KMS-11 (cell line): Measurements from ENCODE around the gene ELMOD1.

Source experiments
- H2AFZ ChIP-seq: fragments of 200-600 bp; sonication (generic); 2 replicates; pipeline ENCODE4 v1.6.1; 2016; ENCODE audit warnings: antibody characterized with exemption, mixed run types, low read depth
- H3K27ac ChIP-seq: fragments of 200-600 bp; sonication (generic); 2 replicates; pipeline ENCODE4 v1.6.1; 2016; ENCODE audit warnings: mild to moderate bottlenecking, mixed run types
- H3K27me3 ChIP-seq: fragments of 200-600 bp; sonication (generic); 2 replicates; pipeline ENCODE4 v1.6.1; 2017; ENCODE audit warnings: mild to moderate bottlenecking, low read depth, mixed run types, moderate library complexity; ENCODE audit not compliant: insufficient read depth
- H3K36me3 ChIP-seq: fragments of 200-600 bp; sonication (generic); 2 replicates; pipeline ENCODE4 v1.6.1; 2017; ENCODE audit warnings: mild to moderate bottlenecking, mixed run types; ENCODE audit not compliant: insufficient read depth
- H3K4me1 ChIP-seq: fragments of 200-600 bp; sonication (generic); 2 replicates; pipeline ENCODE4 v1.6.1; 2016; ENCODE audit warnings: mild to moderate bottlenecking, low read depth, mixed run types; ENCODE audit not compliant: poor library complexity, severe bottlenecking
- H3K4me2 ChIP-seq: fragments of 200-600 bp; sonication (generic); 2 replicates; pipeline ENCODE4 v1.7.0; 2016; ENCODE audit warnings: mild to moderate bottlenecking, mixed run types
- H3K4me3 ChIP-seq: fragments of 200-600 bp; sonication (generic); IDR thresholded peaks from 2 replicates; pipeline ENCODE4 v1.6.1; 2017; ENCODE audit warnings: low read depth, low read length, mixed read lengths; ENCODE audit not compliant: insufficient read depth
- H3K79me2 ChIP-seq: fragments of 200-600 bp; sonication (generic); 2 replicates; pipeline ENCODE4 v1.6.1; 2016; ENCODE audit warnings: low read depth, mixed run types; ENCODE audit not compliant: insufficient read depth
- H3K9ac ChIP-seq: fragments of 200-600 bp; sonication (generic); 2 replicates; pipeline ENCODE4 v1.6.1; 2016; ENCODE audit warnings: mild to moderate bottlenecking, mixed run types
- H4K20me1 ChIP-seq: fragments of 200-600 bp; sonication (generic); 2 replicates; pipeline ENCODE4 v1.6.1; 2016; ENCODE audit warnings: mild to moderate bottlenecking, mixed run types; ENCODE audit not compliant: insufficient read depth
- TF ChIP-seq, protein P1 (sequence below): fragments of 200-600 bp; sonication (generic); conservative IDR thresholded peaks from 2 replicates; pipeline ENCODE4 v1.6.1; 2017; ENCODE audit warnings: low read depth, mild to moderate bottlenecking, antibody characterized with exemption, low read length, moderate library complexity, mixed read lengths

The ELMOD1 gene

DNA sequence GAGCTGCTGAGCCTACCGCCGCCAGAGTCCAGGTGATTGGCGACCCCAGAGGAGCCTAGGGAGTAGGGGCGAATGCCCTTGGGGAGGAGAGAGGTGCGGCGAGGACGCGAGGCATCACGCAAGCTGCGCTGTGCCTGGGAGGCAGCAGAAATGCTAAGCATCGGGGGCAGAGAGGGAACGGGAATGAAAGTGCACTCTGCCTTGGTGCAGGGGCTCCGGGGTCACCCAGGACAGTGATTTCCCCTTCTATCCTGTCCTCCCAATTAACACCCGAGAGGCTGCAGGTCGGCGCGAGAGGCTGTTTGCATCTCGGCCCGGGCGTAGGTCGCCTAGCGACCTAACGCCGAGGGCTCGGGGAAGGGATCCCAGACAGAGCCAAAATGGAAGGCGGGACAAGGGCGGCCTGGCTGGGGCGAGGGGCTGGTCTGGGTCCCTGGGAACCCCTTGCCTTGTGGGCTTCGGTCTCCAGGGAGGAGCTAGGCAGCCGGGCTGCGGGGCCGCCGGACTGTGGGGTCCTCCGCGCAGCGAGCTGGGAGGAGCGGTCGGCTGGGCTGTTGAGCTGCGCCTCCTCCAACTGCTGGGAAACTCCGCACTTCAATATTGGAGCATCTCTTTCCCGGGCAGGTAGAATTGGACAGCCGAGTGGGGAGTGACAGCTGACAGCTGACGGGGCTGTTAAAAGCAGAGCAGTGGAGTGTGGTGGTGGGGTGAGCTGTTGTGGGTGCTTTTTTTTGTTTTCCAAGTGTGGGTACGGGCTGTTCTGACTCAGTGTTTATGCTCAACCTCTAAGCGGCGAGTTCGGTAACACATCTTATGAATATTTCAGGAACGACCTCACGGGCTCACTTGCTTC, 657 bp downstream of the ELMOD1 start:
- Histone ChIP-seq H3K4me3 (no peak overlapping the region), H3K4me1 (no peaks in the 10 kb centered on the region), H4K20me1 (no peaks in the 10 kb centered on the region), H2AFZ (peak overlapping the region; percentile 85), H3K36me3 (no peaks in the 10 kb centered on the region), H3K79me2 (no peaks in the 10 kb centered on the region), H3K4me2 (peak overlapping the region; percentile 48), H3K27me3 (no peaks in the 10 kb centered on the region), H3K9ac (peak overlapping the region; percentile 22; the same call in 1 of the 2 replicates), H3K27ac (no peak overlapping the region)
- TF ChIP-seq, protein P1, sequence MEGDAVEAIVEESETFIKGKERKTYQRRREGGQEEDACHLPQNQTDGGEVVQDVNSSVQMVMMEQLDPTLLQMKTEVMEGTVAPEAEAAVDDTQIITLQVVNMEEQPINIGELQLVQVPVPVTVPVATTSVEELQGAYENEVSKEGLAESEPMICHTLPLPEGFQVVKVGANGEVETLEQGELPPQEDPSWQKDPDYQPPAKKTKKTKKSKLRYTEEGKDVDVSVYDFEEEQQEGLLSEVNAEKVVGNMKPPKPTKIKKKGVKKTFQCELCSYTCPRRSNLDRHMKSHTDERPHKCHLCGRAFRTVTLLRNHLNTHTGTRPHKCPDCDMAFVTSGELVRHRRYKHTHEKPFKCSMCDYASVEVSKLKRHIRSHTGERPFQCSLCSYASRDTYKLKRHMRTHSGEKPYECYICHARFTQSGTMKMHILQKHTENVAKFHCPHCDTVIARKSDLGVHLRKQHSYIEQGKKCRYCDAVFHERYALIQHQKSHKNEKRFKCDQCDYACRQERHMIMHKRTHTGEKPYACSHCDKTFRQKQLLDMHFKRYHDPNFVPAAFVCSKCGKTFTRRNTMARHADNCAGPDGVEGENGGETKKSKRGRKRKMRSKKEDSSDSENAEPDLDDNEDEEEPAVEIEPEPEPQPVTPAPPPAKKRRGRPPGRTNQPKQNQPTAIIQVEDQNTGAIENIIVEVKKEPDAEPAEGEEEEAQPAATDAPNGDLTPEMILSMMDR: no peak

DNA sequence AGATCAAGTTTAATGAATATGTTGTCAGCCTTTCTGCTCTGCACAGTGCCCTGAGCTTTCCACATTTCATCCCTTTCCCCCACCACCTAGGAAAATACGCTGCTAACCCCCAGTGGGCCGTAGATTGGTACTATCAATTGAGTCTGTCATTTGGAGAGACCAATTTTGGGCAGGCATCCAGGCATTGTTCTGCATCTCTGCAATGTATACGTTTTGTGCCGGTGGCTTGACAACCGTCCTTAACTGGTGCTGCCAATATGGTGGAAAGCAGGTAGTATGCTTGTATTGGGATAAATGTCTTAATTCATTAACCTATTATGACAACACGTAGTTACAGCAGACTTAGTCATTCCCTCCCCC, 1.3 kb downstream of the ELMOD1 start:
- Histone ChIP-seq H3K9ac (no peak overlapping the region), H3K4me1 (no peaks in the 10 kb centered on the region), H2AFZ (no peak overlapping the region), H3K79me2 (no peaks in the 10 kb centered on the region), H3K4me3 (no peak overlapping the region), H3K27me3 (no peaks in the 10 kb centered on the region), H3K36me3 (no peaks in the 10 kb centered on the region), H3K27ac (no peak overlapping the region), H4K20me1 (no peaks in the 10 kb centered on the region), H3K4me2 (no peak overlapping the region)
- TF ChIP-seq, protein P1: no peak

DNA sequence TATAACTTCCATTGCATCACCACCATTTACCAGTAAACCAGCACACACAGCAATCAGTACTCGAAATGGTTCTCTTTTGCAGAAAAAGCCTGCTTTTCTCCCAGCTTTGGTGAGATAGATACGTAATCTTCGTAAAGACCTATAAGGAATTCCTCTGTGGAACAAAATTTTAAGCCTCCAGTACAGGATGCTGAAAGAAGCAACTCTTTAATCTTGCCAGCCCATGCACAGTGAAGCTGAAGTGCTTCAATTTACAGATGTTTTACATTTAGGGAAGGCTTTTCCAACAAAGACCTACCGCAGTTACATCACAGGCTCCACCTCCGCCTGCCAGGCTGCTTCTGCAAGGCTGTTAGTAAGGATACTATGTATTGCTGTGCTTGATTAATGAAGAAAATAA, 1.9 kb downstream of the ELMOD1 start:
- no peaks in the 10 kb centered on the region for H3K79me2 ChIP-seq
- no peak overlapping the region for H3K4me2 ChIP-seq
- H3K4me1 ChIP-seq: no peaks in the 10 kb centered on the region
- no peaks in the 10 kb centered on the region for H3K36me3 ChIP-seq
- no peak overlapping the region for H3K4me3 ChIP-seq
- no peak overlapping the region for H3K27ac ChIP-seq
- TF ChIP-seq, protein P1: no peak
- no peak overlapping the region for H2AFZ ChIP-seq
- H4K20me1 ChIP-seq: no peaks in the 10 kb centered on the region
- no peaks in the 10 kb centered on the region for H3K27me3 ChIP-seq
- no peak overlapping the region for H3K9ac ChIP-seq

DNA sequence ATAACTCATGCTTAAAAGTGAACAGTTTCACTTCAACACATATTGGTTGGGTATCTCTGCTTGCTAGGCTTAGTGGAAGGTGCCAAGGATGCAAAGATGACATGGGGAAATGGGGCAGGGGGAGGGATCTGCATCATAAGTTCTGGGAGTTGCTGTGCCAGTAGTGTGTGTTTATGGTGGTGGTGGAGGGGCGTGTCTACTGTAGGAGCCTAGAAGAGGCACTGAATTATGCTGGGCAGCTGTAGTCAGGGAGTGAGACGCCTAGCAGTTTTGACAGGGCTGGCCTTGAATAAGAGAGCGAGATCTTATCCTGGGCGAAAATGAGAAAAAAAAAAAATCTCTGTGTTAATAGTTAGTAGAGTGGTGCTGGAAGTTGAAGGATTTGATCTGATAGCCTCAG, 3.0 kb downstream of the ELMOD1 start:
- Histone ChIP-seq H3K4me1 (peaks cover 3% of the 10 kb centered on the region), H3K9ac (no peak overlapping the region), H3K4me2 (no peak overlapping the region), H3K27ac (no peak overlapping the region), H3K4me3 (no peak overlapping the region), H4K20me1 (no peaks in the 10 kb centered on the region), H3K36me3 (no peaks in the 10 kb centered on the region), H3K27me3 (no peaks in the 10 kb centered on the region), H2AFZ (no peak overlapping the region), H3K79me2 (no peaks in the 10 kb centered on the region)
- TF ChIP-seq, protein P1: no peak
